Osteoblast (primary cell): ENCODE measurements around the gene C1orf50. TPM values are rescaled to one million over a fixed set of nuclear protein-coding genes. Genes with fewer than 3 reads are reported as not detected.

Experiments
- DNase-seq: peaks from one replicate; pipeline ENCODE4 v3.0.0; 2011; ENCODE audit warnings: low spot score, mixed read lengths; ENCODE audit not compliant: insufficient read length; ENCODE audit errors: missing footprints
- H2AFZ ChIP-seq: 2 replicates; pipeline ENCODE4 v1.6.0; 2011; ENCODE audit warnings: mild to moderate bottlenecking, low read length
- H3K27ac ChIP-seq: 2 replicates; pipeline ENCODE4 v1.5.1; 2011; ENCODE audit warnings: mild to moderate bottlenecking, low read depth, low read length, moderate library complexity
- H3K27me3 ChIP-seq: 2 replicates; pipeline ENCODE4 v1.6.0; 2012; ENCODE audit warnings: mild to moderate bottlenecking, control low read depth, inconsistent platforms, low read length, moderate library complexity; ENCODE audit not compliant: insufficient read depth
- H3K36me3 ChIP-seq: 2 replicates; pipeline ENCODE4 v1.5.1; 2011; ENCODE audit warnings: mild to moderate bottlenecking, low read length, control low read depth, moderate library complexity; ENCODE audit not compliant: insufficient read depth
- H3K4me1 ChIP-seq: 2 replicates; pipeline ENCODE4 v1.5.1; 2011; ENCODE audit warnings: mild to moderate bottlenecking, low read length, control low read depth, moderate library complexity; ENCODE audit not compliant: insufficient read depth
- H3K4me2 ChIP-seq: 2 replicates; pipeline ENCODE4 v1.6.0; 2011; ENCODE audit warnings: mild to moderate bottlenecking, low read length; ENCODE audit not compliant: insufficient read depth
- H3K4me3 ChIP-seq: fragments of 200-600 bp; sonication (generic); 3 replicates; pipeline ENCODE4 v1.5.1; 2012; ENCODE audit warnings: mild to moderate bottlenecking, low read length, inconsistent platforms; ENCODE audit not compliant: insufficient read depth
- H3K79me2 ChIP-seq: 2 replicates; pipeline ENCODE4 v1.6.0; 2012; ENCODE audit warnings: mild to moderate bottlenecking, low read length, control low read depth, inconsistent platforms; ENCODE audit not compliant: insufficient read depth
- H3K9me3 ChIP-seq: 2 replicates; pipeline ENCODE4 v1.5.1; 2011; ENCODE audit warnings: low read depth, low read length, control low read depth
- H4K20me1 ChIP-seq: 2 replicates; pipeline ENCODE4 v1.6.0; 2012; ENCODE audit warnings: mild to moderate bottlenecking, low read length, control low read depth; ENCODE audit not compliant: insufficient read depth
- CTCF ChIP-seq: IDR thresholded peaks from 2 replicates; pipeline ENCODE4 v1.5.1; 2011; ENCODE audit warnings: mild to moderate bottlenecking, low read depth, low read length, moderate library complexity; ENCODE audit errors: extremely low read depth
- total RNA-seq: library from RNA; depleted of rRNA; stranded (reverse); fragments of >200 nt; gene quantifications from 2 replicates; pipeline ENCODE4 v1.2.3, GENCODE V29; 2012

The C1orf50 gene
- total RNA-seq, 1 donor: 4.7 TPM

DNA sequence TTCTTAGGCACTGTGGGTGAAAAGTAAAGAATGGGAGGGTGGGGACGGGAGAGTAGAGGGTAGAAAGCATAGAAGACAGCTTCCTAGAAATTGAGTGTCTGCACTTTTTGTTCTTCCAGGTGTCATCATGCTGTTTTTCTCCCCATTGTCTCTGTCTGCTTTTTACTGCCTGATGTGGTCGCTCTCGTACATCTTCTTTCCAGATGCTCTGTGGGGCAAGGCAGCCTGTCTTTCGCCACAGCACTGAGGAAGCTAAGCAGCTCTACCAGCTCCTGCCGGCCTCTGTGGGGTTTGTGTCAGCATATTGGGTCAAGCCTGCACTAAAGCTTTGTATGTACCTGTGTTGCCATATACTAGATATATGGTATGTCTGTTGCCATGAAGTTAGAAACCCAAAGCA, 30.9 kb downstream of the C1orf50 start:
- Histone ChIP-seq H3K79me2 (no peaks in the 10 kb centered on the region), H3K9me3 (no peaks in the 10 kb centered on the region), H2AFZ (no peak overlapping the region), H3K4me1 (no peaks in the 10 kb centered on the region), H3K4me3 (no peak overlapping the region), H4K20me1 (no peaks in the 10 kb centered on the region), H3K27ac (no peak overlapping the region), H3K4me2 (no peak overlapping the region), H3K27me3 (peaks cover 5% of the 10 kb centered on the region), H3K36me3 (no peaks in the 10 kb centered on the region)
- no peak for DNase-seq
- no peak for TF ChIP-seq CTCF

- no peaks in the 10 kb centered on the region for H4K20me1 ChIP-seq
- no peaks in the 10 kb centered on the region for H3K79me2 ChIP-seq
- TF ChIP-seq CTCF: no peak
- H3K9me3 ChIP-seq: no peaks in the 10 kb centered on the region
- no peak overlapping the region for H3K4me3 ChIP-seq
- H3K4me2 ChIP-seq: no peak overlapping the region
- H3K4me1 ChIP-seq: no peaks in the 10 kb centered on the region
- no peak overlapping the region for H2AFZ ChIP-seq
- no peak for DNase-seq
- no peaks in the 10 kb centered on the region for H3K36me3 ChIP-seq
- peaks cover 2% of the 10 kb centered on the region for H3K27me3 ChIP-seq
- no peak overlapping the region for H3K27ac ChIP-seq
Observed at GRCh38 chr1:42801832-42802473, 34.9 kb downstream of the C1orf50 start.

GRCh38 chr1:42806171-42806570, 39.1 kb downstream of the C1orf50 start:
- Histone ChIP-seq H3K79me2 (no peaks in the 10 kb centered on the region), H3K27ac (no peak overlapping the region), H3K36me3 (no peaks in the 10 kb centered on the region), H3K4me3 (no peak overlapping the region), H3K27me3 (no peaks in the 10 kb centered on the region), H4K20me1 (no peaks in the 10 kb centered on the region), H3K9me3 (no peaks in the 10 kb centered on the region), H3K4me1 (no peaks in the 10 kb centered on the region), H3K4me2 (no peak overlapping the region), H2AFZ (no peak overlapping the region)
- no peak for TF ChIP-seq CTCF
- DNase-seq: no peak

GRCh38 chr1:42806593-42806992, 39.5 kb downstream of the C1orf50 start:
- DNase-seq: no peak
- H3K9me3 ChIP-seq: no peaks in the 10 kb centered on the region
- no peaks in the 10 kb centered on the region for H3K4me1 ChIP-seq
- H3K27ac ChIP-seq: no peak overlapping the region
- no peaks in the 10 kb centered on the region for H3K27me3 ChIP-seq
- TF ChIP-seq CTCF: no peak
- H4K20me1 ChIP-seq: no peaks in the 10 kb centered on the region
- no peaks in the 10 kb centered on the region for H3K36me3 ChIP-seq
- H3K79me2 ChIP-seq: no peaks in the 10 kb centered on the region
- no peak overlapping the region for H3K4me3 ChIP-seq
- H2AFZ ChIP-seq: no peak overlapping the region
- H3K4me2 ChIP-seq: no peak overlapping the region
